ENCODE measurements around the gene GPR158.

The GPR158 gene

DNA sequence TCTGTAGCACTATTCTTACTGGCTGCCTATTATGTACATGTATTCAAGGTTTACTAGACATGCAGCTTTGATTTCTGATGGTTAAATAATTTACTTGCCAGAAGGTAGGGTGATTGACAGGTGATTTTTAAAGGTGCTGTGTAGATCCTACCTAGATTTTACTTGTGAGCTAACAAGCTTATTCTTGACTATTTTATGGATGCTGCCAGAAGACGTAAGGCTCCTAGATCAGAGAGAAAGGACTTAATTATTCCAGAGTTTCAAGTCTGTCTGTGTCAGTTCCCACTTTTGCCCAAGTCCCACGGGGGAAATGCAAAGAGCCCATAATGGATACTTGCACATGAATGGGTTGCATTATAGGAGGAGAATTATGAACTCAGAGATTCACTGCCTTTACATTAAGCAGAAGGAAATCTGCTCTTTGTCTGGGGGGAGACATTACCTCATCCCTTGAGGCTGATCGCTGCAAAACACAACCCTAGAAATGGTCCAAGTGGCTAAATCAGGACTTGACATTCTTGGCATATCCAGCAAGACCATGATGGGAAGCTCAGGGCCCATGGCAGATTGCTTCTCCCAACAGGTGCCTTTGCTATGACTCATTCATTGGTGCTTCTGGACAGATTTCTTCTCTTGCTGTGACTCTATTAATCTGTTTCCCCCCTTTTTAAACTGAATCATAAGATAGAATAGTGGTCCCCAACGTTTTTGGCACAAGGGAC is 32.1 kb downstream of the GPR158 start:
- no peak for DNase-seq (ENCODE audit: low spot score)

DNA sequence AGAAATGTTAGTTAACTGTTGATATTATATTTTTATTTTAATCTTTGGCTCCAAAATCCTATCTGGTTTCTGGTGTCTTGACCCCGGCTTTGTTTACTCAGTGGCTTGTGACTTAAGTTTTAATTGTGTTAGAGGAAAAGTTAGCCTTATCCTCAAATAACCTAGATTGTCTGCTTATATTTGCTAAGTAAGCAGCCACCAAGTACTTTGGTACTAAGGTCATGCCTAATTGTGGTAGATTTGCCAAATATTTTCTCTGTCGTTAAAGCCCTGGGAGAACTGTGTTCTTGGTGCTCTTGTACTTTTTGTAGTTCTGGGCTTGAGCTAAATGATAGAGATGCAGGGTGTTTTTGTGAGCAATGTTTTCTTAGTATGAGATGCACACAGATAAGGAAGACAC is 34.8 kb downstream of the GPR158 start:
- DNase-seq (ENCODE audit: low spot score): no peak

DNA sequence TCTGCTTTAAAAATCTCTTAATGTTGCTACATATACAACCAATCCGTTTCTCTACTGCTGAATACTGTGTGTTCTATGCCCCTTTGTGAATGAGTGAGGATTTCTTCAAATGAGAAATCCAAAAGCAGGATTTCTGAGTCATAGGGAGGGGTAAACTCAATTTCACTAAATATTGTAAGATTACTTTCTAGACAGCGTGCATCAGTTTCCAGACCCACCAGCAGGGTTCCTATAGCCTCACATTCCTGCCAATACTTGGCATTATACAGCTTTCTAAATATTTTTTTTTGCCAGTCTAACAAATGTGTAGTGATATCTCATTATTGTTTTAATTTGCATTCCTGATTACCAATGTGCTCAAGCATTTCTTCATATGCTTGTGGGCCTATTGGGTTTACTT is 35.5 kb downstream of the GPR158 start:
- no peak for DNase-seq (ENCODE audit: low spot score)

DNA sequence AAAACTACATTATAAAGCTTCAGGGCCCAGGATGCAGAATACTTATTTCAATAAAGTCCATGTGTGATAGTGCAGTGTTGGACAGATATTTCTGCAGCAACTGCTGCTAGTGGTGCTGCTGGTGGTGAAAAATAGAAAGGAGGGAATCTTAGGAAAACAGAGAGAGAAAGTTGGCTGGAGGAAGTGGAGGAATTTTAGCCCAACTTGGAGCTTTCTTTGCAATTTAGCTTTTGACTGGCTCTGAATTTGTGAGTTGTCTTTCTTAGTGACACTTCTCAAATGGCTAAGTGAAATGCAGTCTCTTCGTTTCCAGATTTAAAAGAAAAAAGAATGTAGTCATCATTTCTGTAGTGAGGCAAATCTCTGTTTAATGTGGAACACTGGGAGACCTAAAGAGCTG is 45.4 kb downstream of the GPR158 start:
- no peak for DNase-seq (ENCODE audit: low spot score)

DNA sequence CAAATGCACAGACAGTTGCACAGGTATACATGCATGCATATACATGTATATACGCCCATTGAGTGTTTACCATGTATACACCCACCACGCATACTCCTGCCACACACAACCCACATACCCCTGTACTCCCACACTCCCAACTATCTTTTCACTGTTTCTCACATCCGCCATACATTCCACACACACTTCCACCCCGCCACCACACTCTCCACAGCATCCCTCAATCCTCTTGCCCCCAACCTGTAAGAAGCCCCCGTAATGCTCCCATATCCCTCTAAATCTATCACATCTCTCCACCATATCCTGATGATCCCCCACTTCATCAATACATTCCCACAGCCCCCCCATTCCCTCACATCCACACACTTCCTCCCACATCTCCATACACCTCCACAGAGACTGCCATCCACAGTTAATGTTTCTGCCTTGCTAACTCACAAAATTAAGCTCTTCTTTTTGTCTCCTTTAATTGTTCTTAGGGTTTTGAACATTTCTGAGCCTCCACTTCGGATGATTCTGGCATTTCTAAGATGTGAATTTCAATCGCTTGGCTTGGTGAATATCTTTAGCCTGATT is 47.4 kb downstream of the GPR158 start:
- DNase-seq (ENCODE audit: low spot score): no peak

DNA sequence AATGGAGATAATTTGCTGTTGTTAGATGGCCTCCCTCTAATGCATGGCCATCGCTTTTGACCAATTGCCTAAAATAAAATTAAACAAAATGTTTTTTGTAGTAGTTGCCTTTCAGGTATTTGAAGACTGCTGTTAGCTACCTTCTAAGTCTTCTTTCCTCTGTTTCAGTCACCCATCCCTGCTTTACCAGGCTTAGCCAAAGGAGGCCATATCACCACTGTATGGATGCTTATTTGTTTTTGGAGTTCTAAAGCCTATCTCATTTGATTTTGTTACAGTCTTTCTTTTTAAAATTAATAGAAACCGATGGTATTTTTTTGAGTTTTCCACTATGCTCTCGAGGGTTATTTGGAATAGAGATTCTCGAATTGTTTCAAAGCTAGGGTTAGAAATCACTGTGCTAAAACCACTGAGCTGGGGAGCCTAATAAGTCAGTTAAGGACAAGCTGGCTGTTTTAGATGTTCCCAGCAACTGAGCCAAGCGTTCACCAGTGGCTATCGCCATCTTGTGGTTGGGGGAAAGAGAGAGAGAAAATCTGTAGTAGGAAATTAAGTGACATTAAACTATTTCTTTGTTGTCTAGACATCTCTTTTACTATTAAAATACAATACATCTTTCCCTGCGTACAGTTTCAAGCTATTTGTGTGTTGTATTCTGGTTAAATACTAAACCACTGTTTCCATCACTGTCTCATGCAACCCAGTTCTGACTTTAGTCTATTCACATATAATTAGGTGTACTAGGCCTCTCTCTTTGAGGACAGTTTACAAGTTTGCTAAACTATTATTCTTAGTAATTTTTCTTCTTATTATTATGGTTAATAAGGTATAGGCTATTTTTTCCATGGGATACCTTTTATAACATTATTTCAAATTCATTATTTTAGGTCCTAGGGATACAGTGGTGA is 52.2 kb downstream of the GPR158 start:
- DNase-seq (ENCODE audit: low spot score): peak; percentile 84

DNA sequence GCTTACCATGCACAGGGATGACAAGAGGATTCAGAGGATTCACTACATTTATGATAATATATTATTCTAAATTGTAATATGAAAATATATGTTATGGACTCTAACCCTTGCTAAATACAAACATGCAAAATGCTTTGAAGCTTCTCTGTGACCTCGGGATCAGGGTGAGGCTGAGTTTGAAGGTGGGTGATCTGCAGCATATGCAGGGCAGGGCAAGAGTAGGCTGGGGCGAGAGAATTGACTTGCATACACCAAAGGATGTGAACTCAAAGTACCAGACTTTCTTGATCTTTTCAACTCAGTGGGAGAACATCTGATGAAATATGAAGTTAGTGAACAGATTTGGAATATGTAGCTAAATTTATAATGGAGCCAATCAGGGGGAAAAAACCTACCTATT is 57.0 kb downstream of the GPR158 start:
- no peak for DNase-seq (ENCODE audit: low spot score)

DNA sequence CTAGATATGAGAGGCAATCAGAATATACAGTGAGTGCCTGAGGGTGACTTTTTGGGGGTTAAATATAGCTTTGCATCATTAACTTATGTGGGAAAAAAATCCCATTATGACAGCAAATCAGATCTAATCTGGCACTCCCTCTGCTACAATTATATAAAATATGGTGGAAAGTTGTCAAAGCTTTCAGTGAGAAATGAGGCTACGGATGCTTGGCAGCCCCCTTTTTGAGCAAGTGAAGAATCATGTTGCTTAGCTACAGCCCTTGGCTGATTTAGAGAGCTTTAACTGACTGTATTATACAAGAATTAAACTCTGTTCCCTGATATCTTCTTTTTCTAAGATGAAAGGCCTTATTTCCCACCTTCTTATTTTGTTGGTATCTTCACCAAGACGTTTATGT is 57.4 kb downstream of the GPR158 start:
- peak; percentile 16 for DNase-seq (ENCODE audit: low spot score)

DNA sequence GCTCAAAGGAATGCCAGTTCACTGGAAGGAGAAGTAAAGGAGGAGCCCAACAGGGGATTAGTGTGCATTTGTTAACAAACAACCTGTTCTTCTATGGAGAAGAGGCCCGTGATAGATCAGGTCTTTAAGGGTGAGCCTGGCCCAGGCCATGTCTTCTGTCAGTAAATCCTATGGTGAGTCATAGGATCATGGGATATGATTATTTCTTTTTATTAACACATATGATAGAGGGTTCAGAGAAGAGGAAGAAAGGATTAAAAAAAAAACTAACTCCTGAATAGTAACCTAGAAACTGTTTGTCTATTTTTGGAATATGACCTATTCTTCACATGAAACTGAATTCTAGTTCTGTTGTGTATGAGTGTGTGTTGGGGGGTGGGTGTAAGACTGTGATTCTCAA is 70.4 kb downstream of the GPR158 start:
- DNase-seq (ENCODE audit: low spot score): no peak

DNA sequence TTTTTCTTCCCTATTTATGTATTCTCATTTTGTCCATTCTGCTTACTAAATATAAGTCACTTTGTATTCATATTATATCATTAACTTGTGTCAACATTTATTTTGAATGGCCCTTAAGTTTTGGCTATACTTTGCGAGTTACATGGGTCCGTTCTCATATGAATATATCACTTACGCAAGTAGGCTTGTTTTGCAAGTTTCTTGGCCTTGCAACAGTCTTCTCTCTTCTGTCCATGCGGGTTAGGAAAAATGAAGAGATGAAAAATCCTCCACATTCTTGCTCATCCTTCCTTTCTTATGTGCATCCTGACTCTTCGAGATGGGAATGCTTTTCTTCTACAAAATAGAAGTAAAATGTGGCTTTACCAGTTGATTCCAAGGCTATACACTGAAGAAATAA is 82.8 kb downstream of the GPR158 start:
- DNase-seq (ENCODE audit: low spot score): no peak

DNA sequence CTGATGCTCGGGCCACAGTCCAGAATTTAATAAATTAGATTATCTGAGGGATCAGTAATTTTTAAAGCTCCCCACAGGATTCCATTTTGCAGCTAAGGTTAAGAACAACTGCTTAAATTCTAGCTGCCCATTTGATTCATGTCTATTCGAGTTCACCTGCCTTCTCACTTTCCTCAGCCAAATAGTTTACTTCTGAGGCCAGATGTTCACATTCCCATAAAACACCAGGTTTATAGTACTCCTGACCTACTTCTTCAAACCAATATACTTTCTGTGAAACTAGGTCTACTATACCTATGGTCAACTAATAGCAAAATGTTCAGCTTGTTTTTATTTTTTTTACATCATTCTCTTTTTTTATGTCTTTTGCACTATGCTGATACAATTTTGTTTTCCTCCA is 86.3 kb downstream of the GPR158 start:
- no peak for DNase-seq (ENCODE audit: low spot score)

DNA sequence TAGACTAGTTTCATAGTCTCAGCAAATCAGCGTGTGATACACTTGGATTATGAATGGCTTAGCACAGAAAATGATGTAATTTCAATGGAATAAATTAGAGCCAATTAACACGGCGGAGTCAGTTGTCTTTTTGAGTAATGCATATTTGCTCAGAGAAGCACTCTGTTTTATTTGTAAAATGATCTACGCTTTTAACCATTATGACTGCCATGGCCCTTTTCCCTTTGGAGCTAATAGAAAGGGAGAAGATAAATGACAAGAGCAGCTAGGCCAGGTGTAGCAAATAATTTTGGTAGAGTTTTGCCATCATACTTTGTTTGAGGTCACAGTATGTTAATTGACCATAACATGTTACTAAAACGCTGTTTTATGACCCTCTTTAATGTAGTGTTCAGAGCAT is 86.8 kb downstream of the GPR158 start:
- no peak for DNase-seq (ENCODE audit: low spot score)

DNA sequence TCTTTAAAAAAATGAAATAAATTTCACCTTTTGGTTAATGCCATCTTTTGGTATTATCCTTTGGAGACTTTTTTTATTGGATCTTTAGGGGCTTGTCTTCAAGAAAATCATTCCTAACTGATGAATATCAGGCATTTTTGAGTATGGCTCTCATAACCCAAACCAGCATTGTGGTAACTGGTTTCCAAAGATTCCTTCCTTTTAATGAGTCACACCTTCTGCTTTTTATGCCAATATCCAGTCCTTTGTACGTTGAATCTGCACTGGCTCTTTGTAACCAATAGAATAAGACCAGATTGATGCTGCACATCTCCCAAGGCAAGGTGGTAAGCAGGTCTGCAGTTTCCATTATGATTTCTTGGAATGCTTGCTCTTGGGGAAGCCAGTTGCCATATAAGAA is 89.1 kb downstream of the GPR158 start:
- DNase-seq (ENCODE audit: low spot score): no peak

DNA sequence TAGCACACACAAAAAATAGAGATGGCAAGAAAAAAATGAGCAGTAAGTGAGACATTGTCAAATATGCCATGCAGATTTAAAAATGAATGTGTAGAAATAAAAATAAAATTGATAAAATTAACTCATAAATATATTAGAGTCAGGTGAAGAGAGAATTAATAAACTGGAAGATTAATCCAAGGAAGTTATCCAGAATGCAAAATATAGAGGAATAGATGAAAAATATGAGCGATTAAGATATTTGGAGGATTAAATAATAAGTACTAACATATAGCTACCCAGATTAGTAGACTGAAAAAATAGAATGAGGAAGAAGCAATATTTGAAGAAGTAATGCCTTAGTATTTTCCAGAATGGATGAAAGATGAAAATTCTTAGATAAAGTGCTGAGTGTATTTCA is 103.4 kb downstream of the GPR158 start:
- no peak for DNase-seq (ENCODE audit: low spot score)

DNA sequence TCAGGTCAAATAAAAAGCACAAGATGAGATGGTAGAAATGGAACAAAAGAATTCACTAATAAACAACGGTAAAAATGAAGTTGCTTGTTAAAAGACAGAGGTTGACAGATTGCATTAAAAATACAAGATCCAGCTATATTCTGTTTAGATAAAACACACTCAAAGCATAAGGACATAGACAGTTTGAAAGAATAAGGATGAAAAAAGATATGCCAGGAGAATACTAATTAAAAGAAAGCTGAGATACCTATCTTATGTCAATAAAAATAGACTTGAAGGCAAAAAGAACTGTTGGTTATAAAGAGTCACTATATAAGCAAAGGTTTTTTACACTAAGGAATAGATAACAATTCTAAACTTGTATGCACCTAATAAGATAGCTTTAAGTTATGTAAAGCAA is 105.3 kb downstream of the GPR158 start:
- DNase-seq (ENCODE audit: low spot score): no peak

DNA sequence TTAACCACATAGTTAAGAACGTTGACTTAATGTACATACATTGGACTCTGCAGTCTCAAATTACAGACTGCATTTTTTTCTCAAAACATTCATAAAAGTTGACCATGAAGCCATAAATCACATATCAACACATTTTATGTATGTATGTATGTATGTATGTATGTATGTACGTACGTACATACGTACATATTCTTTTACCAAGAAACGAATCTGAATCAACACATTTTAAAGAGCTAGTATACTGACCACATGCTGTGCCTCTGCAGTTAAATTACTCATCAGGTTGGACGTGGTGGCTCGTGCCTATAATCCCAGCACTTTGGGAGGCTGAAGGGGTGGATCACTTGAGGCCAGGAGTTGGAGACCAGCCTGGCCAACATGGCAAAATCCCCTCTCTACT is 105.8 kb downstream of the GPR158 start:
- no peak for DNase-seq (ENCODE audit: low spot score)

DNA sequence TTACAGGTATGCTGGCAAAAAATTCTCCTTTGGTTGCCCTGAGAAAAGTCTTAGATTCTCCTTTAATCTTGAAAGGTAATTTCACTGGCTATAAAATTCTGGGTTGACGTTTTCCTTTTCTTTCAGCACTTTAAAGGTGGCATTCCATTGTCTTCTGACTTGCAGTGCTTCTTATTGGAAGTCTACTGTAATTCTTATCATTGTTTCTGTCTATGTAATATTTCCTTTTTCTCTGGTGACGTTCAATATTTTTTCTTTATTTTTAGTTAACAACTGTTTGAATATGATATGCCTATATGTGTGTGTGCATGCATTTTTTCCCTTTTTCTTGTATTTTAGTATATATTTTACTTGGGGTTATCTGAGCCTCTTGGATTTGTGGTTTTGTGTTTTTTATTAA is 111.0 kb downstream of the GPR158 start:
- DNase-seq (ENCODE audit: low spot score): no peak

DNA sequence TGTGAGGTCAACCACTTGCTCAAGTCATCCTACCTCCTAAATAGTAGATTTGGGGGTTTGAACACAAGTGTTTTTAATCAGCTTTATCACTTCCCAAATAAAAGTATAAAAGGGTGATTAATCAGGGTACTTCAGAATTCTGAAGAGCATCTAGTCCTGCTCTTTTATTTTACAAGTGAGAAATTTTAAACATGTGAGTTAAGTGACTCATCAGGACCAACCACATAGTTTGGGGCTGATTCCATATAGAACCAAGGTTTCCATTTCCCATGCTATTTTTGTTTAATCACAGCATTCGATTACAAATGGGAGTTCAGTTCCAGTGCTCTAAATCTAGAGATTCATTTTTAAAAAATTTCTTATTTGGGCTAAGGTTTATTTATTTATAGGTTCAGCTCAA is 113.4 kb downstream of the GPR158 start:
- DNase-seq (ENCODE audit: low spot score): no peak

DNA sequence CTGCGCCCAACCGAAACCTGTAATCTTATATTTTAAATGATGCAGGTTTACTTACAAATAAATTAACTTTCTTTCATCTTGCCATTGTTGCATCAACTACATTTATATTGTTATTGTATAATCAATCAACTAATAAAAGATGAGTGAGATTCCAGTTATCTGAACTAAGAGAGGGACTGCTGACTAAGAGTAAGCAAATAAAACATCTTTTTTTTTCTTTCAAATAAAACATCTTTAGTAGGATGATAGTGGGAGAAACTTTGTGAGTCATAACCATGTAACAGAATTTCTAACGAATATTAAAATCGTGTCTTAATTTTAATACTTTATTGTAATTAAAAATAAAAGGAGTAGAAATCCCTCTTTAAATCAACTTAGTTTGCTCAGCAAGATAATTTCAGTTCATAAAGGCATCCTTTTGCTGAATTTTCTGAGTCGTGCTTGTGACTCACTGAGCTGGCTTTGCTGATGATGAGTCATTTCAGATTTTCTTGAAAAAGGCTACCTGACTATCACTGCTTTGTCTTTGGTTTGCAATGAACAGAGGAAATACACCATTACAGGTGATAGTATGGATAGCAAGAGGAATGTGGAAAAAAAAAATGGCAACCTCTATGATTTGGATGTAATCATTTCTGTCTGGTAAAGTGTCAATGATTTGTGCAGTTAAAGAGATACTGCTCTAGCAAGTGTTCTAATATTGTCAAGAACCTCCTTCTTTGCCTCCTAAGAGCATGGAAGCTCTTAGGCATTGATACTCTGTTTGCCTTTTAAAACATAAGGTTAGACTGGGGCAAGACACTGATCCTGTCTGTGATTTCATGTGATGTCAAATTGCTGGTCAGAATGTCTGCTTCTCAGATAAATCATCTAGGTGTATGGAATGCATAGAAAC is 119.5 kb downstream of the GPR158 start:
- DNase-seq (ENCODE audit: low spot score): peak; percentile 6

DNA sequence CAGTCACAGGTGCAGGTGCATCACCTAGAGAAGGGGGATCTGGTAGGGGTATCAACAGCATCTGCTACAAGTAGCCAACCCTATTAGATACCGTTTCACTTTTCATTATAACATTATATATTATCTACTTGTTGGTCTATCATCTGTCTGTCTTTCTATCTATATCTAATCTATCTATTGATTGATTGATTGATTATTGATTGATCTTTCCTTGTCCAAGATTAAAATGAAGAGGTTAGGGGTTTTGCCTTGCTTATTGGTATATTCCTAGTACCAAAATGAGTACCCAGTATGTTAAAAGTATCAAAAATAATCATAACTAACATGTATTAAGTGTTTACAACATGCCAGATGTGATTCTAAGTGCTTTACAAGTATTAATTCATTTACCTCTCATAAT is 121.5 kb downstream of the GPR158 start:
- DNase-seq (ENCODE audit: low spot score): no peak

DNA sequence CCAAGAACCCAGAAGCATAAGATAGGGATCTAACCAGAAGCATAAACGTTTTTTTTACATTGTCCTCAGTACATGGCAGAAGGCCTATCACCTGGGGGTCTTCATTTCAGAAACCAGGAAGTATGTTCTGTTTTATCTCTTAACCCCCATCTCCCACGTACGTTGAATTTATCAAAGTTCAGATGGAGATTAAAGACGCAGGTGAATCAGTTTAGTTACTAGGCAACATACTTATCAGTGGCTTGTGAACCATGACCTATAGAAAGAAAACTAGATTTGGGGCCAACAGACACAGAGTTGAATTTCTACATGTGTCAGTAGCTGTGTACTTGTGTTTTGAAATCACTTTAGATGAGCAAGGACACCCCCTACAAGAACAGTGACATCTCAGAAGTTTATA is 122.7 kb downstream of the GPR158 start:
- no peak for DNase-seq (ENCODE audit: low spot score)

DNA sequence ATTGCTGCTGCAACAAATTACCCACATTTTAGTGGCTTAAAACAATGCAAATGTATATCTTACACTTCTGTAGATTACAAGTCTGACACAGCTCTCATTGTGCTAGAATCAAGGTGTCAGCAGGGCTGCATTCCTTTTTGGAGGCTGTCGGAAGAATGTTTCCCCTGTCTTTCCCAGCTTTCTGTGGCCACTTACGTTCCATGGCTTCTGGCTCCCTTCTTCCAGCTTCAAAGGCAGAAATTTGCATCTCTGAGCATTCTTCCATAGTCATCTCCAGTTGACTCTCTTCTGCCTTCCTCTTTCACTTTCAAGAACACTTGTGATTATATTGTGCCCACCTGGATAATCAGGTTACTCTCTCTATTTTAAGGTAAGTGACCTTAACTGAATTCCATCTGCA is 125.3 kb downstream of the GPR158 start:
- DNase-seq (ENCODE audit: low spot score): no peak
